Adrenal gland (tissue), 12 donors: ENCODE results near the gene PDIK1L. TPM values are rescaled to one million over a fixed set of nuclear protein-coding genes. Genes with fewer than 3 reads are reported as not detected.

ENCODE experiments used
- DNase-seq, 7 donors: peaks; one replicate each; pipeline ENCODE4 v3.0.0-alpha.2; 2019 to 2020
- H3K27ac ChIP-seq, 5 donors: fragments of 200-600 bp; sonication (generic) in 4 of 5; 1 replicate in 3 of 5; 2 replicates in 2 of 5; pipeline versions ENCODE4 v1.5.1 to v1.8.0; 2016 to 2020; ENCODE audit warnings: mild to moderate bottlenecking in 1 of 5
- H3K27me3 ChIP-seq: fragments of 200-600 bp; 2 replicates; pipeline ENCODE4 v1.8.0; 2021
- H3K36me3 ChIP-seq, 2 donors: fragments of 200-600 bp; replicated peaks in 1 of 2; 1 replicate in 1 of 2; 2 replicates in 1 of 2; pipeline versions ENCODE4 v1.5.1 to v1.8.0; 2018 to 2022
- H3K4me1 ChIP-seq, 2 donors: fragments of 200-600 bp; replicated peaks in 1 of 2; 1 replicate in 1 of 2; 2 replicates in 1 of 2; pipeline versions ENCODE4 v1.5.1 to v1.8.0; 2018 to 2021
- H3K4me3 ChIP-seq, 4 donors: fragments of 200-600 bp; sonication (generic) in 3 of 4; one replicate each; pipeline ENCODE4 v1.5.1; 2016 to 2018
- H3K9me3 ChIP-seq, 3 donors: fragments of 200-600 bp; sonication (generic) in 1 of 3; replicated peaks in 1 of 3; 1 replicate in 2 of 3; 2 replicates in 1 of 3; pipeline versions ENCODE4 v1.5.1 to v1.8.0; 2016 to 2021
- POLR2A ChIP-seq, 2 donors: fragments of 450-650 bp; IDR thresholded peaks; one replicate each; pipeline ENCODE4 v1.6.1; 2017; ENCODE audit warnings: antibody characterized with exemption in 2 of 2, mild to moderate bottlenecking in 2 of 2, moderate library complexity in 1 of 2
- WGBS, 4 donors: extraction: QIAGEN DNeasy Blood & Tissue Kit in 2 of 4; methylation state at CpG; one replicate each; pipeline versions ENCODE4 v1.1.5 to v1.1.7; 2013 to 2017; 5-methylcytosine and 5-hydroxymethylcytosine counted together
- intact Hi-C, 2 donors: fragments of 100-400 bp; cut with DNase I; formaldehyde crosslinking; loops; one replicate each; pipeline versions ENCODE4 v1.14.1 to v1.15.0; 2022 to 2023
- polyA plus RNA-seq, 3 donors: library from polyadenylated mRNA; stranded (reverse); fragments of 200-250 nt in 2 of 3; fragments of 350-450 nt in 1 of 3; fragmentation: Illumina TruSeq in 1 of 3; extraction: RNeasy Lipid Tissue Mini Kit (QIAGEN cat#74804) in 1 of 3; gene quantifications; one replicate each; pipeline ENCODE4 v1.2.3, GENCODE V29; 2013 to 2014
- total RNA-seq, 9 donors: library from RNA; depleted of rRNA in 4 of 9; stranded (reverse); fragments of >200 nt in 4 of 9; fragments of 120-200 nt in 1 of 9; fragmentation: NEBNext Ultra II Directional in 1 of 9; extraction: Animal tissue kit (Norgen Biotek cat#: 25700) in 1 of 9; gene quantifications; one replicate each; pipeline versions ENCODE4 v1.1.0 to v1.2.4, GENCODE V29; 2013 to 2023
- TF ChIP-seq, protein P1 (sequence below), 6 experiments: fragments of 450-650 bp in 4 of 6; fragments of 200-600 bp in 2 of 6; sonication (generic) in 1 of 6; IDR thresholded peaks; 1 replicate in 5 of 6; 2 replicates in 1 of 6; pipeline versions ENCODE4 v1.5.1 to v1.8.0; 2016 to 2021; ENCODE audit warnings: antibody characterized with exemption in 6 of 6, mild to moderate bottlenecking in 2 of 6, moderate library complexity in 1 of 6
- donor health status: healthy with polysubstance abuse.
- donor health status: Bipolar disorder and iron deficiency.
- donor health status: DM: yes; HTN: yes; CAD: no.
- donor health status: DM: no; HTN: no; CAD: no.
- donor health status: DM: no; HTN: no; CAD: no.
- donor health status: DM: yes; HTN: yes; CAD: no.

The PDIK1L gene
- total and polyA plus RNA-seq, 12 donors = 1.6 to 9.8 (median 7.2) TPM

DNA sequence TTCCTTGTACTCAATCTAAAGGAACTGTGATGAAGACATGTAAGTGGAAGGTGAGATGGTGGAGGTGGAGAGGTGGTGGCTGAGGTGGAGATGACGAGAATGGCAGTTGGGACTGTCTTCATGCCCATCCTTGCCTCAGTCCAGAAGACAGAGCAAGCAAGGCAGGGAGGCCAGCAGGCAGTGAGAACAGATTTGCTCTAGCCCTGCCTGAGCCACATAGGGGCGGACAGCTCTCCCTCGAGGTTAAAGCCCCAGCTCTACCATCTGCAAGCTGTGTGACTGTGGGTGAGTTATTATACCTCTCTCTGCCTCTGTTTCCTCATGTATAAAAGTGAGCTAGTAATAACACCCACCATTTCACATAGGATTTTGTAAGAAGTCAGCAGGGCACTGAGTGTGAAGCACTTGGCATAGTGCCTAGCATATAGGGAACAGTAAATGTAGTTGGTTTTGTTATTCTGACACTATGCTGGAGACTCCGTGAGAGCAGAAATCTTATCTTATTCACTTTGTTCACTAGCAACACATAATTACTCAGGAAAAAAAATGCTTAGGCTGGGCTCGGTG lies 42.4 kb downstream of the PDIK1L start:
- no peak overlapping the region for H3K4me3 ChIP-seq
- 64 to 69% (median 67%) methylated on average over 5 of the region's 5 CpGs for WGBS, 4 donors
- DNase-seq = peak in 1 of 7 donors; percentile 28
- H3K27ac ChIP-seq = no peak overlapping the region
- no peaks in the 10 kb centered on the region for H3K36me3 ChIP-seq
- intact Hi-C loops = loop anchor here in 1 of 2 donors (5.0 kb wide), 1 partner anchor 112 kb away; no protein-coding TSS in a partner anchor
- no peaks in the 10 kb centered on the region for H3K4me1 ChIP-seq
- TF ChIP-seq, protein P1, sequence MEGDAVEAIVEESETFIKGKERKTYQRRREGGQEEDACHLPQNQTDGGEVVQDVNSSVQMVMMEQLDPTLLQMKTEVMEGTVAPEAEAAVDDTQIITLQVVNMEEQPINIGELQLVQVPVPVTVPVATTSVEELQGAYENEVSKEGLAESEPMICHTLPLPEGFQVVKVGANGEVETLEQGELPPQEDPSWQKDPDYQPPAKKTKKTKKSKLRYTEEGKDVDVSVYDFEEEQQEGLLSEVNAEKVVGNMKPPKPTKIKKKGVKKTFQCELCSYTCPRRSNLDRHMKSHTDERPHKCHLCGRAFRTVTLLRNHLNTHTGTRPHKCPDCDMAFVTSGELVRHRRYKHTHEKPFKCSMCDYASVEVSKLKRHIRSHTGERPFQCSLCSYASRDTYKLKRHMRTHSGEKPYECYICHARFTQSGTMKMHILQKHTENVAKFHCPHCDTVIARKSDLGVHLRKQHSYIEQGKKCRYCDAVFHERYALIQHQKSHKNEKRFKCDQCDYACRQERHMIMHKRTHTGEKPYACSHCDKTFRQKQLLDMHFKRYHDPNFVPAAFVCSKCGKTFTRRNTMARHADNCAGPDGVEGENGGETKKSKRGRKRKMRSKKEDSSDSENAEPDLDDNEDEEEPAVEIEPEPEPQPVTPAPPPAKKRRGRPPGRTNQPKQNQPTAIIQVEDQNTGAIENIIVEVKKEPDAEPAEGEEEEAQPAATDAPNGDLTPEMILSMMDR (IDR thresholded peaks at IDR 0.05) = no peak
- no peak for TF ChIP-seq POLR2A (IDR thresholded peaks at IDR 0.05)
- peaks cover 21% of the 10 kb centered on the region for H3K27me3 ChIP-seq
- no peaks in the 10 kb centered on the region for H3K9me3 ChIP-seq

DNA sequence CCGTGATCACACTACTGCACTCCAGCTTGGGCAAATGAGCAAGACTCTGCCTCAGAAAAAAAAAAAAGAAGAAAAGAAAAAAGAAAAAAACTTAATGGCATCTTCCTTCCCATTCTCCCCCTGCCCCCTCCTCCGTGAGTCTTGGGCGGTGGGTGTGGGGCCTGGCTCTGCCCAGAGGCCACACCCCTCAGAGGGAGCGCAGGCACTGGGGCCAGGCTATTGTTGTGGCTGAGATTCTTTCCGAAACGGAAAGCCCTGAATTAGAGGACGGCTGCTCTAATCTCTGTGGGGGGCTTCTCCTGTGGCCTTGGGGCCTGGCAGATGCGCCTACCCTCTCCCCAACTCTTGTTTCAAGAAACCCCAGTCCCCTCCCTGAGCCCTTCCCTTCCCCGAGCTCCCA lies 43.1 kb downstream of the PDIK1L start:
- no peak for DNase-seq
- Histone ChIP-seq H3K4me3 (no peak overlapping the region), H3K27ac (no peak overlapping the region), H3K36me3 (no peaks in the 10 kb centered on the region), H3K27me3 (peaks cover 21% of the 10 kb centered on the region), H3K9me3 (no peaks in the 10 kb centered on the region), H3K4me1 (no peaks in the 10 kb centered on the region)
- 56 to 71% (median 65%) methylated on average over 9 of the region's 9 CpGs for WGBS, 4 donors
- no peak for TF ChIP-seq POLR2A (IDR thresholded peaks at IDR 0.05)
- TF ChIP-seq, protein P1 (IDR thresholded peaks at IDR 0.05) = no peak
- intact Hi-C loops = loop anchor here in 1 of 2 donors (5.0 kb wide), 1 partner anchor 112 kb away; no protein-coding TSS in a partner anchor

DNA sequence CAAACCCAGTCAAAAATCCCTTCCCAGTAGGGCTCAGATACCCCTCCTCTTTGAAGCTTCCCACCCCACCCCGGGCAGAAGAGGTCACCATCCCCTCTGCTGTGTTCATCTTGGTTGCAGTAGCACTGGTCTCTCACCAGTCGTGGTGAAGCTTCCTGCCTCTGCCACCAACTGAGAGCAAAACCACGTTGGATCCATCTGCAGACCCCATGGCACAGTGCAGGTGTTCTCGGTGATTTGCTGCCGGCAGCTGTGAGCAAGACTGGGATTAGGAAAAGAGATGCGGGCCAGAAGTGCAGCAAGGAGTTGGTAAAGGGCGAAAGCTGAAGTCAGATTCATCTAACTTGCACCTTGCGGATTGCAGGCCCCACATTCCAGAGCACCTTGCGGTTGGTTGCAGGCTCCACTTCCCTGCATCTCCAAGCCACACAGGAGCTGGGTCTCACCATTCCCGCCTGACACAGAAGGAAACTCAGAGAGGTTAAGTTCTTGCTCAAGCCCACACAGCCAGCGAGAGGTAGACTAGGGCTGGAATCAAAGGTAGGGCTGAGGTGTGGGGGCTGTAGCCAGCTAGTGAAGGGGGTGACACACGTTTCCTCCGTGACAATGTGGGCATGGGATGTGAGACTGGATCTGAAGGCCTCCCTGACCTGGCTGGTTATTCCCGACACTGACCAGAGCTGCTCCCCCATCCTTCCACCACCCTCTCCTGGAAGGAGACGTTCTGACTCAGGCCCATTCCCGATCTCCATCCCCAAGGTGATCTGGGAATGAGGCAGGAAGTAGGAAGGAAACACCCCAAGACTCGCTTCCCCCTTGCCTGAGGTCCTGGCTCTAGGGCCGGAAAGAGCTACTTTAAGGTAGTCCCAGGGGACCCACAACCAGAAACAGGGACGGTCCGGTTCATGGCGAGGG lies 44.0 kb downstream of the PDIK1L start:
- Histone ChIP-seq H3K4me1 (no peaks in the 10 kb centered on the region), H3K27me3 (peaks cover 21% of the 10 kb centered on the region), H3K9me3 (no peaks in the 10 kb centered on the region), H3K27ac (peak overlapping the region in 1 of 5 donors; percentile 74), H3K36me3 (no peaks in the 10 kb centered on the region), H3K4me3 (no peak overlapping the region)
- TF ChIP-seq, protein P1 (IDR thresholded peaks at IDR 0.05) = no peak
- TF ChIP-seq POLR2A (IDR thresholded peaks at IDR 0.05) = no peak
- DNase-seq = no peak
- 59 to 67% (median 61%) methylated on average over 17 to 21 of the region's 21 CpGs for WGBS, 4 donors
- intact Hi-C loops = no loop called here

DNA sequence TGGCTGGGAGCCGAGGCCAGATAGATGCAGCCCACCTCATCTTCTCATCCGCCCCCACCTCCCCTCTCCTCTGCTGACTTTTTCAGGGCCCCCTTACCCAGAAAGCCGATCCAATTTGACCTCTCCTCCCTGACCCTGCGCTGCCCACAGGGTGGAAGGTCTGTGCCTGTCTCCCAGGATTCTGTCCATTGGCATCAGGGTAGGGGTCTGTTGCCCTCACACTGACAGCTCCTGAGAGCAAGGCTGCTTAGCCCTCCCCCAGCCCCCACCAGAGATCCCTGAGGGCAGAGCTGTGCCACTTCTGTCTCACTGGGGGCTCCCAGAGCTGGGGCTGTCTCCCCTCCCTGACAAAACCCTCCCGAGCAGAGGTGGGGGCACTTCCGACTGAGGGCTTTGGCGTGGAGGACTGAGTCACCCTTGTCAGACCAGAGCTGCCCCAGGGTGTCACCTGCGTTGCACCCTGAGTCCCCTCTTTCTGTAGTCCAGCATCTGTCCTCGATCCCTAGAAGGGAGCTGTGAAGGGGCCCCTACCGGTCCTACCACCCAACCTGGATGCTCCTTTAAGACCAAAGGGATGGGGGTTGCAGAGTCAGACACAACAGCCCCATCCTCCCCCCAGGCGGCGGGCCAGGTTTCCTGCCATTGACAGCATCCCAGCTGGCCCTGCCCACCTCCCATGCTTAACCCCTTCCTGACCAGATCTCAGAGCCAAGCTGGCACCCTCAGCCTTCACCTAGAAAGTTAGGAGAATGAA lies 44.8 kb downstream of the PDIK1L start:
- peak in 3 of 7 donors; percentile 48 to 53 (median 52) for DNase-seq

More for the DNA sequence above, 44.8 kb downstream of the PDIK1L start:
- TF ChIP-seq POLR2A (IDR thresholded peaks at IDR 0.05) = no peak
- TF ChIP-seq, protein P1 (IDR thresholded peaks at IDR 0.05) = no peak
- Histone ChIP-seq H3K27ac (peak overlapping the region in 1 of 5 donors; percentile 74), H3K36me3 (no peaks in the 10 kb centered on the region), H3K4me1 (peaks cover 4% of the 10 kb centered on the region in 2 donors), H3K4me3 (no peak overlapping the region), H3K9me3 (no peaks in the 10 kb centered on the region), H3K27me3 (peaks cover 21% of the 10 kb centered on the region)
- intact Hi-C loops = no loop called here
- WGBS, 4 donors = 22 to 33% (median 24%) methylated on average over 11 to 12 of the region's 12 CpGs
